Naive thymus-derived CD8-positive, alpha-beta T cell (primary cell): ENCODE results near the gene FAM9C. TPM values are rescaled to one million over a fixed set of nuclear protein-coding genes. Genes with fewer than 3 reads are reported as not detected.

Experiments
- ATAC-seq, 2 donors: fragments of 150-1000 bp; cut with Tn5 transposase in 1 of 2; sonication (Bioruptor Pico), chemical (Tn5 transposase) in 1 of 2; 1 replicate in 1 of 2; 2 replicates in 1 of 2; pipeline ENCODE4 v1.10.0; 2021; ENCODE audit warnings: mild to moderate bottlenecking in 2 of 2, moderate library complexity in 2 of 2
- POLR2A ChIA-PET: fragments of 350-600 bp; sonication (Branson Sonifier 250); formaldehyde crosslinking; loops from one replicate; lab custom pipeline; 2021; ENCODE audit warnings: antibody characterized with exemption; lab: Charles Lee
- DNase-seq, 10 donors: peaks; one replicate each; pipeline versions ENCODE4 v3.0.0 to v3.0.0-alpha.2; 2020 to 2022
- H3K27ac Mint-ChIP-seq, 10 donors: one replicate each; pipeline ENCODE4 v1.8.0; 2020 to 2022; ENCODE audit warnings: mild to moderate bottlenecking in 10 of 10, mixed read lengths in 10 of 10, moderate library complexity in 4 of 10, inconsistent platforms in 1 of 10
- H3K27me3 Mint-ChIP-seq, 5 donors: one replicate each; pipeline ENCODE4 v1.8.0; 2021 to 2022; ENCODE audit warnings: mixed read lengths in 5 of 5
- H3K36me3 Mint-ChIP-seq, 3 donors: one replicate each; pipeline ENCODE4 v1.8.0; 2020 to 2022; ENCODE audit warnings: mixed read lengths in 3 of 3, mild to moderate bottlenecking in 2 of 3, inconsistent platforms in 1 of 3
- H3K4me1 Mint-ChIP-seq, 4 donors: one replicate each; pipeline ENCODE4 v1.8.0; 2021 to 2022; ENCODE audit warnings: mixed read lengths in 4 of 4
- H3K4me3 Mint-ChIP-seq, 10 donors: one replicate each; pipeline ENCODE4 v1.8.0; 2020 to 2022; ENCODE audit warnings: mild to moderate bottlenecking in 10 of 10, mixed read lengths in 10 of 10, moderate library complexity in 6 of 10, inconsistent platforms in 1 of 10
- H3K9me3 Mint-ChIP-seq, 9 donors: one replicate each; pipeline ENCODE4 v1.8.0; 2020 to 2022; ENCODE audit warnings: mixed read lengths in 9 of 9, mild to moderate bottlenecking in 3 of 9, inconsistent platforms in 1 of 9, moderate library complexity in 1 of 9
- polyA plus RNA-seq, 3 donors: library from polyadenylated mRNA; unstranded; fragments of 300-500 nt; fragmentation: Illumina TruSeq; gene quantifications; one replicate each; pipeline ENCODE4 v1.2.3, GENCODE V29; 2021
- total RNA-seq, 8 experiments: library from RNA in 2 of 8; stranded (reverse) in 2 of 8; gene quantifications; one replicate each; pipeline ENCODE4 v1.2.3 and lab custom pipeline; 2021 to 2026

FAM9C gene
- total and polyA plus RNA-seq, 5 experiments from 2014 or later = not detected

- no peaks in the 10 kb centered on the region for H3K9me3 Mint-ChIP-seq
- H3K4me3 Mint-ChIP-seq = peak overlapping the region; percentile 1 to 71 (median 56)
These were observed 30.0 kb downstream of the FAM9C start for GRCh38 chrX:13014111-13015096.

GRCh38 chrX:13013363-13014110 is 30.9 kb downstream of the FAM9C start:
- Mint-ChIP-seq H3K36me3 (peaks cover 0 to 4% (median 0%) of the 10 kb centered on the region in 3 donors), H3K4me1 (peaks cover 10 to 70% (median 60%) of the 10 kb centered on the region in 4 donors), H3K27ac (peak overlapping the region; percentile 35 to 99 (median 89)), H3K4me3 (peak overlapping the region; percentile 1 to 71 (median 56)), H3K9me3 (no peaks in the 10 kb centered on the region), H3K27me3 (no peaks in the 10 kb centered on the region)
- ATAC-seq = peak; percentile 82 to 84
- POLR2A ChIA-PET = interaction anchor here (0.7 to 4.7 kb wide), 21 partner anchors 7 to 79 kb away, joined by 3 to 65 read pairs (median 6); partner anchors contain the start of gene TMSB4X
- DNase-seq = peak in 2 of 10 donors; percentile 26 to 34

More at GRCh38 chrX:13014111-13015096, 30.0 kb downstream of the FAM9C start:
- DNase-seq (no peak), ATAC-seq (peak; percentile 30 to 43)
- H3K27ac Mint-ChIP-seq = peak overlapping the region; percentile 35 to 99 (median 89)
- POLR2A ChIA-PET = interaction anchor here (0.7 to 4.7 kb wide), 24 partner anchors 8 to 148 kb away, joined by 3 to 65 read pairs (median 6); partner anchors contain the start of gene TMSB4X
- H3K4me1 Mint-ChIP-seq = peaks cover 10 to 62% (median 59%) of the 10 kb centered on the region in 4 donors
- H3K36me3 Mint-ChIP-seq = peaks cover 0 to 4% (median 0%) of the 10 kb centered on the region in 3 donors
- no peaks in the 10 kb centered on the region for H3K27me3 Mint-ChIP-seq

DNA sequence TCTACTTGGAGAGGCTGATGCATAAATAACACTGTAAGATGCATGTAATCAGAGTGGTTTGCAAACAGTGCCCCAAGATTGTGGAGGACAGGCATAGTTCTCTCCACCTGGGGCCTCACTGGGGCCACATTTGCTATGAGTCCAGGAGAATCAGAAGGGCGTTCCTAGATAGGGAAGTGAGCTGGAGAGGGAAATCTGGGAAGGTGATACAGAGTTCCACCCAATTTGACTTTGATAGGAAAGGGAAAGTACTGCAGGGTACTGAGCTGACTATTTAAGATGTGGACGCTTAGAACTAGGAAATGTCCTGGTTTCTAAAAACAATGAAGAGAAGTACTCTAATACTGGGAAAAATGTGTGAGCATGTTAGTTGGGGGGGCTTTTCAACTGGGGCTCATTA is 33.9 kb downstream of the FAM9C start:
- ATAC-seq = no peak
- no peaks in the 10 kb centered on the region for H3K27me3 Mint-ChIP-seq
- H3K36me3 Mint-ChIP-seq = peaks cover 0 to 4% (median 0%) of the 10 kb centered on the region in 3 donors
- H3K9me3 Mint-ChIP-seq = no peaks in the 10 kb centered on the region
- no peak overlapping the region for H3K4me3 Mint-ChIP-seq
- no peak for DNase-seq
- POLR2A ChIA-PET = interaction anchor here (1.0 to 14.1 kb wide), 6 partner anchors 11 to 76 kb away, joined by 3 to 329 read pairs (median 35); partner anchors contain the start of gene TMSB4X
- peak overlapping the region in 4 of 10 donors; percentile 41 to 75 (median 68) for H3K27ac Mint-ChIP-seq
- peaks cover 16 to 82% (median 68%) of the 10 kb centered on the region in 4 donors for H3K4me1 Mint-ChIP-seq

- POLR2A ChIA-PET = interaction anchor here (1.0 to 14.1 kb wide), 4 partner anchors 10 to 77 kb away, joined by 3 to 329 read pairs (median 111); partner anchors contain the start of gene TMSB4X
- Mint-ChIP-seq H3K4me1 (peaks cover 18 to 83% (median 71%) of the 10 kb centered on the region in 4 donors), H3K4me3 (no peak overlapping the region), H3K27me3 (no peaks in the 10 kb centered on the region), H3K27ac (peak overlapping the region in 2 of 10 donors; percentile 66 to 75), H3K36me3 (peaks cover 0 to 4% (median 0%) of the 10 kb centered on the region in 3 donors), H3K9me3 (no peaks in the 10 kb centered on the region)
- no peak for DNase-seq
- no peak for ATAC-seq
These were observed 34.6 kb downstream of the FAM9C start for GRCh38 chrX:13009844-13010243.

- H3K27ac Mint-ChIP-seq = peak overlapping the region in 2 of 10 donors; percentile 5 to 99
- H3K27me3 Mint-ChIP-seq = no peaks in the 10 kb centered on the region
- H3K9me3 Mint-ChIP-seq = no peaks in the 10 kb centered on the region
- no peak overlapping the region for H3K4me3 Mint-ChIP-seq
- peaks cover 0 to 4% (median 0%) of the 10 kb centered on the region in 3 donors for H3K36me3 Mint-ChIP-seq
- POLR2A ChIA-PET = interaction anchor here (0.9 to 14.1 kb wide), 5 partner anchors 9 to 78 kb away, joined by 3 to 329 read pairs (median 4); partner anchors contain the start of gene TMSB4X
- peaks cover 20 to 82% (median 70%) of the 10 kb centered on the region in 4 donors for H3K4me1 Mint-ChIP-seq
- DNase-seq (no peak), ATAC-seq (no peak)
These were observed 35.1 kb downstream of the FAM9C start for GRCh38 chrX:13009273-13009672.

- Mint-ChIP-seq H3K4me1 (peaks cover 20 to 78% (median 66%) of the 10 kb centered on the region in 4 donors), H3K27ac (peak overlapping the region in 5 of 10 donors; percentile 5 to 99 (median 25)), H3K27me3 (no peaks in the 10 kb centered on the region), H3K4me3 (no peak overlapping the region), H3K36me3 (peaks cover 0 to 4% (median 0%) of the 10 kb centered on the region in 3 donors), H3K9me3 (no peaks in the 10 kb centered on the region)
- no peak for DNase-seq
- no peak for ATAC-seq
- POLR2A ChIA-PET = interaction anchor here (0.9 to 14.1 kb wide), 5 partner anchors 10 to 78 kb away, joined by 3 to 329 read pairs (median 5); partner anchors contain the start of gene TMSB4X
These were observed 35.6 kb downstream of the FAM9C start for GRCh38 chrX:13008851-13009250.

DNA sequence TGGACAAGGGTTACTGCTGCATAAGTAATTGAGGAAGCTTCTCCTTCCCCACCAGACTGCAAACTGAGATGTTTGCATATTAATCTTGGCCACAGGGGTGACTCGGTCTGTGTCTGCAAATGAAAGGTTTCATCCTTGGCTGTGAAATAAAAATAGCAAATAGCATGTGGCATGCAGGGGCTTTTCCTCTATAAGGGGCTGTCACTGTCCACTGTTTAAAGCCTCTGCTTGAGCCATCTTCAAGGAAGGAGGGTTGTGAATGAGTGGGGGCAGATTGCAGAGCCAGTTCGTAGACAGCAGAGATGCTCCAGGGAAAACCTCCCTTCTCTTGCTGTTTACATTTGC is 36.3 kb downstream of the FAM9C start:
- peak overlapping the region in 4 of 10 donors; percentile 12 to 45 (median 33) for H3K4me3 Mint-ChIP-seq

DNA sequence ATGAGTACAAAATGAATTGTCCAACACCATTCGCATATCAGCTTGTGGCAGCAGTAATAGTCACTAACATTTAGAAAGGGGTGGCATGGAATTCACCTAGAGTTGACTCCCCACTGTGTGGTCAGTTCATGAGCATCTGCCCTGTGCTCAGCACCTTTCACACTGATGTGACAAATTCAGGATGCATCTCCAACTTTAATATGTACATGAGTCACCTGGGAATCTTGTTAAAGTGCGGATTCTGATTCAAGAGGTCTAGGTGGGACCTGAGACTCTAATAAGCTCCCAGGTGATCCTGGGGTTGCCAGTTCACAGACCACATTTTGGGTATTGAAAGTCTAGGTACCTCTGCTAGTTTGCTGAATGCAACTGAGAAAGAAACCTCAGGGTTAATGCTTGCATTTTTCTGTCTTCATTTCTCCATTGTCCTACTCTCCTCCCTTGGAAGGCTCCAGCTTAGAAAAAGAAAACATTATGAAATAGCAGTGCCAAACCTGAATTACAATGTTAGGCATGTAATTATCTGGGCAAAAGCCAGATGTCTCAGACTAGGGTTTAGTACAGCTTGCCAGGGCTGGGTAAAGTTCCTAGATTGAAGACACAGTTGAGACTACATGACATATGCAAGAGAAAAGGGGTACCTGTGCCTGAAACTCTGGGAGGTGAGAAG is 36.8 kb downstream of the FAM9C start:
- ATAC-seq (no peak), DNase-seq (no peak)
- Mint-ChIP-seq H3K36me3 (peaks cover 0 to 4% (median 0%) of the 10 kb centered on the region in 3 donors), H3K9me3 (no peaks in the 10 kb centered on the region), H3K27me3 (no peaks in the 10 kb centered on the region), H3K4me1 (peaks cover 18 to 72% (median 60%) of the 10 kb centered on the region in 4 donors), H3K27ac (peak overlapping the region in 9 of 10 donors; percentile 38 to 99 (median 66)), H3K4me3 (peak overlapping the region in 5 of 10 donors; percentile 14 to 45 (median 18))
- POLR2A ChIA-PET = interaction anchor here (1.1 to 14.1 kb wide), 4 partner anchors 11 to 79 kb away, joined by 4 to 329 read pairs (median 112); partner anchors contain the start of gene TMSB4X

More for the DNA sequence above, 36.3 kb downstream of the FAM9C start:
- Mint-ChIP-seq H3K9me3 (no peaks in the 10 kb centered on the region), H3K27me3 (no peaks in the 10 kb centered on the region), H3K36me3 (peaks cover 0 to 4% (median 0%) of the 10 kb centered on the region in 3 donors), H3K4me1 (peaks cover 18 to 73% (median 62%) of the 10 kb centered on the region in 4 donors), H3K27ac (peak overlapping the region in 9 of 10 donors; percentile 20 to 99 (median 67))
- DNase-seq (no peak), ATAC-seq (no peak)
- POLR2A ChIA-PET = interaction anchor here (0.9 to 14.1 kb wide), 5 partner anchors 10 to 79 kb away, joined by 3 to 329 read pairs (median 5); partner anchors contain the start of gene TMSB4X

GRCh38 chrX:13005661-13006473 is 38.6 kb downstream of the FAM9C start:
- ATAC-seq (peak; percentile 70), DNase-seq (peak in 2 of 10 donors; percentile 6 to 28)
- Mint-ChIP-seq H3K27ac (peak overlapping the region; percentile 90 to 100 (median 96)), H3K4me1 (peaks cover 18 to 77% (median 59%) of the 10 kb centered on the region in 4 donors), H3K36me3 (no peaks in the 10 kb centered on the region), H3K27me3 (no peaks in the 10 kb centered on the region), H3K9me3 (no peaks in the 10 kb centered on the region), H3K4me3 (peak overlapping the region; percentile 52 to 95 (median 84))
- POLR2A ChIA-PET = interaction anchor here (0.7 to 14.1 kb wide), 13 partner anchors 9 to 81 kb away, joined by 3 to 329 read pairs (median 4); partner anchors contain the start of gene TMSB4X

GRCh38 chrX:13001961-13002671 is 42.3 kb downstream of the FAM9C start:
- ATAC-seq (peak in 1 of 2 donors; percentile 18), DNase-seq (no peak)
- H3K9me3 Mint-ChIP-seq = no peaks in the 10 kb centered on the region
- H3K36me3 Mint-ChIP-seq = no peaks in the 10 kb centered on the region
- POLR2A ChIA-PET = interaction anchor here (0.6 to 14.1 kb wide), 9 partner anchors 11 to 486 kb away, joined by 3 to 329 read pairs (median 6); partner anchors contain the start of gene TMSB4X
- H3K27me3 Mint-ChIP-seq = no peaks in the 10 kb centered on the region
- peaks cover 15 to 78% (median 64%) of the 10 kb centered on the region in 4 donors for H3K4me1 Mint-ChIP-seq
- peak overlapping the region in 6 of 10 donors; percentile 1 to 47 (median 18) for H3K4me3 Mint-ChIP-seq
- H3K27ac Mint-ChIP-seq = peak overlapping the region in 9 of 10 donors; percentile 47 to 97 (median 79)
